ENCODE data around the gene ZBTB7C.

Gene ZBTB7C

GRCh38 chr18:48256848-48257247 is 152.3 kb downstream of the ZBTB7C start:
- no peak for DNase-seq (ENCODE audit: low read depth in 2 of 2)

DNA sequence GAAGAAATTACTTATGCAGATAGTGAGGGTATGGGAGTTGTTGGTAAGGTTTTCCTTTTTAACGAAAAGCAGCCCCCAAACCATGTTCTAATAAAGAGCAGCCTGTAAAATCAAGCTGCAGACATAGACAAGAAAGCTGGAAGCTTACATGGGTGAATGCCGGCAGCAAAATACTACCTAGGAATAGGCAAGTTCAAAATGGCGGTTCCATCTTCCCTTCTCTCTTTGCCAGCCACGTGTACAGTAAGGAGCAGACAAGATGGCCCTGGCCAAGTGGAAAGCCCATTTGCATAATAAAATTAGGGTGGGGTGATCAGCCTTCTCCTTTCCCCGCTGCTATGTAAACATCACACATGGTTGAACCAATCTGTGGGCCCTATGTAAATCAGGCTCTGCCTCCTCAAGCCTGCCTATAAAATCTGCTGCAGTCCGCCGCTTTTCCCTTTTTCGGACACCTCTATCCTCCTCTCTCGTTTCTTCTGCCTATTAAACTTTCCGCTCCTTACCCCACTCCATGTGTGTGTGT is 155.0 kb downstream of the ZBTB7C start:
- DNase-seq (ENCODE audit: low read depth in 2 of 2): no peak

- DNase-seq (ENCODE audit: low read depth in 2 of 2): no peak
Observed at GRCh38 chr18:48252525-48252924, 156.7 kb downstream of the ZBTB7C start.

DNA sequence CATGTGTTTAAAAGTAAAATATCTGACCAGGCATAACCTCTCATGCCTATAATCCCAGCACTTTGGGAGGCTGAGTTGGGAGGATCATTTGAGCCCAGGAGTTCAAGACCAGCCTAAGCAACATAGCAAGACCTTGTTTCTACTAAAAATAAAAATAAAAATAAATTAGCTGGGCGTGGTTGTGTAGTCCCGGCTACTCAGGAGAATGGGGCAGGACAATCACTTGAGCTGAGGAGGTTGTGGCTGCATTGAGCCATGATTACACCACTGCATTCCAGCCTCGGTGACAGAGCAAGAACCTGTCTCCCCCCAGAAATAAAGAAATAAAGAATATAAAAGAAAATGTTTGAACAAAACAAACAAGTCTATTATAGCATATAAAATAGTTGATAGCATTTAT is 158.3 kb downstream of the ZBTB7C start:
- DNase-seq (ENCODE audit: low read depth in 2 of 2): no peak

GRCh38 chr18:48250362-48250907 is 158.7 kb downstream of the ZBTB7C start:
- no peak for DNase-seq (ENCODE audit: low read depth in 2 of 2)

DNA sequence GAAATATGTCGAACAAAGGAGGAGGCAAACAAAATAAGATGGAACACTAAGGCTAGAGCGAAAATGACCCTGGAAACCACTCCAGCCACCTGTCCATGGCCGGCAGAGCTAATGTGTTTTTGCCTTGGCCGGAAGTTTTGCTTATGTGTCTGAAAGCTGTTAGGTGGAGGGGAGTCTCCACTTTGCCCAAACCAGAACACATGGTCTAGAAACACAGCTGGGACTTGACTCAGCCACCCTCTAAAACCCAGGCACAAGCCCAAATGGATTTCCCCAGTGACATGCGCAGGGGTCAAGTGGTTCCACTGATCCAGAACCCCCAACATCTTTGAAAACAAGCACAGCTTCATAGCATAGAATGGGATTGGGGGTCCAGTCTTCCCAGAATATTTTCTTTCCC is 159.3 kb downstream of the ZBTB7C start:
- DNase-seq (ENCODE audit: low read depth in 2 of 2): no peak

GRCh38 chr18:48244530-48244929 is 164.7 kb downstream of the ZBTB7C start:
- no peak for DNase-seq (ENCODE audit: low read depth in 2 of 2)

- DNase-seq (ENCODE audit: low read depth in 2 of 2): no peak
Observed at GRCh38 chr18:48238636-48239035, 170.5 kb downstream of the ZBTB7C start.

- DNase-seq (ENCODE audit: low read depth in 2 of 2): no peak
Observed at GRCh38 chr18:48238206-48238605, 171.0 kb downstream of the ZBTB7C start.

GRCh38 chr18:48236822-48237221 is 172.4 kb downstream of the ZBTB7C start:
- DNase-seq (ENCODE audit: low read depth in 2 of 2): no peak

DNA sequence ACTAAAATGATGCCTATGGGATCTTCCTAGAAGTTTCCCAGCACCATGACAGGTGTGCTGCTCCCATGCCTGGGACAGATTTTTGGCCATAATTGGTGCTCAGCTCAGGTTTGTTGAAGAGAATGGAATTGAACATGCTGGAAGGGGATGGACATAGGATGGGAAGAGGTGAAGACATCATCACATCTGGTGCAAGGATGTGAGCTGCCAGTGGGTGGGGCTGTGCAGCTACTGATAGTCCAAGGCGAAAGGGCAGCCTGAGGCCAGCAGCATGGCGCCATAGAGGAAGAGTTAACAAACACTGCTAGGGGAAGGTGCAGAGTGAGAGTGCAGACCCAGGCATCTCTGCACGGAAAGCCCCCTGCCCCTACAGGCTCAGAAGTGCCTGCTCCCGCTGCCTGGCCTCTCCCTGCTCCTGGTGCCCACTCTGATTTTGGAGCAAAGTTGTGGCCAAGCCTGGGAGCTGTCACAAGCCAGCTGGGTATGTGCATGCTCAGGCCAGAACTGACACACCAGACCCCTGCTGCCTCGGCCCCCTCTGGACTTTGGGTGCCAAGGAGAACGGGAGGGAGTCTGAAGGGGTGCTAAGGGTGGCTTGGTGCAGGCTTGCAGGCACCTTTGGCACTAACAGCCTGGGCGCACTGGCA is 178.6 kb downstream of the ZBTB7C start:
- peak in 1 of 2 donors; percentile 4 for DNase-seq (ENCODE audit: low read depth in 2 of 2)

DNA sequence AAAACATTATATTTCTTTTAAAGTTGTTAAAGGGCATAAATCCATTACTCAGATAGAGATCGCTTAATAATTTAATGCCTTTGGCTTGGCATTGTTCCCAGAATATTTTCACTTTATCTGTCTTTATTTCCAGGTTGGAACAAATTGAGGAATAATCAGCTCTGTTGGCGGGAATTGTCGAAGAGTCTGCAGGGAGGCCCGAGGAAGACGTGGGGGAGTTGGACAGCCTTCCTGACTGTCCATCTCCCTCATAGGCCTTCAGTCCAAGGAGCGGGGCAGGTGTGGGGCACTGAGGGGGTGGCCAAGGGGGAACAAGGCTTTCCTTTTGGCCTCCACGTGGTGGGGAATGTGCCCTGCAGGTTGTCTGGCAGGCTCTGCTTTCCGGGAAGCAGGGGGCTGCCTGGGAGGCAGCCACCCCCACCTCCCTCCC is 179.6 kb downstream of the ZBTB7C start:
- no peak for DNase-seq (ENCODE audit: low read depth in 2 of 2)

- no peak for DNase-seq (ENCODE audit: low read depth in 2 of 2)
Observed at GRCh38 chr18:48228841-48229240, 180.3 kb downstream of the ZBTB7C start.

DNA sequence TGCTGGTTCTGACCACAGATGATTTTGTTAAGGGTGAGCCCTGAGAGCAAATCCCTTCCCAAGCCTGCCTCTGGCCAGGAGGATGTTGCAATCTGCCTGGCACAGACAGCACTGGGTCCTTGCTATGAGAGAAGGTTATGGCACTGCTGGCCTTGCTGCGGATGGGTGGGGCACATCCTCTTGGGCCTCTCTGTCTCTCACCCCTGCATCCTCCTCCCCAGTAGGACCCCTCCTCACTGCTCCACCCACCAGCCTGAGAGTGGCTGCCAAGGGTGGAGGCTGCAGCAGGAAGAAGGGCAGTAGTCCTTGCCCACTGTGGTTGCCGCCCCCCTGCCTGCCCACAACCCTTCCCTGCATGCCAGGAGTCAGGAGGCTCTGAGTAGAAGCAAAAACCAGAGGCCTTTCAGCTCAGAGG is 180.9 kb downstream of the ZBTB7C start:
- no peak for DNase-seq (ENCODE audit: low read depth in 2 of 2)

GRCh38 chr18:48227206-48227605 is 182.0 kb downstream of the ZBTB7C start:
- no peak for DNase-seq (ENCODE audit: low read depth in 2 of 2)

DNA sequence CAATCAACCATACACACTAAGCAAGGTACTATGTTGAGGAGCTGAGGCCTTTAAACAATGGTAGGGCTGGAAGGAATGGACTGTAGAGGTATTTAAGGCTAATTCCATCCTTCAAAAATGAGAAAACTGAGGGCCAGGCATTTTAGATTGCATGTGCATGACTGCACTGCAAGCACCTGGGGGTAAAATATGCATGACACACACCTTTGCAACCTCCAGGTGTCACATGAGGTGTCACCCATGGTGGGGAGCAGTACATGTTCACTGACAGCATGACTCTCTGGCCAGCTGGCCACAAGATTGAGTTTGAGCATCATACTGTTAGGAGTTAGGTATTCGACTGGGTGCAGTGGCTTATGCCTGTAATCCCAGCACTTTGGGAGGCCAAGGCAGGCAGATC is 182.8 kb downstream of the ZBTB7C start:
- DNase-seq (ENCODE audit: low read depth in 2 of 2): no peak

DNA sequence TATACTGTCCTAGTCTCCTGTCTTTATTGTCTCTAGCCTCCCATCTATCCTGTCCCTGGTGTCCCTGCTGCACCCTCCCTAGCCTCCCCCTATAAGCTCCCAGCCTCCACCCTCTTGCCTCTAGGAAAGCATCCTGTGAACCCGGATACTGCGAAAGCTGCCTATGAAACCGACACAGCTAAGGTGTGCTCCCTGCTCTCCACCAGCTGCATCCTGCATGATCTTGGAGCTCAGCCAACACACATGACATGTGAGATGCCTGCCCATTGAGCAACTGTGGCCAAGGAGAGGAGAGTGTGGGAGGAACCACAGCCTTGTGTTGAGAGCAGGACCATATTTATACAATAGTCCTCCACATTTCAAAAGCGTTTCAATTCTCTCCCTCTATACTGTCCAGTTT is 187.1 kb downstream of the ZBTB7C start:
- no peak for DNase-seq (ENCODE audit: low read depth in 2 of 2)

DNA sequence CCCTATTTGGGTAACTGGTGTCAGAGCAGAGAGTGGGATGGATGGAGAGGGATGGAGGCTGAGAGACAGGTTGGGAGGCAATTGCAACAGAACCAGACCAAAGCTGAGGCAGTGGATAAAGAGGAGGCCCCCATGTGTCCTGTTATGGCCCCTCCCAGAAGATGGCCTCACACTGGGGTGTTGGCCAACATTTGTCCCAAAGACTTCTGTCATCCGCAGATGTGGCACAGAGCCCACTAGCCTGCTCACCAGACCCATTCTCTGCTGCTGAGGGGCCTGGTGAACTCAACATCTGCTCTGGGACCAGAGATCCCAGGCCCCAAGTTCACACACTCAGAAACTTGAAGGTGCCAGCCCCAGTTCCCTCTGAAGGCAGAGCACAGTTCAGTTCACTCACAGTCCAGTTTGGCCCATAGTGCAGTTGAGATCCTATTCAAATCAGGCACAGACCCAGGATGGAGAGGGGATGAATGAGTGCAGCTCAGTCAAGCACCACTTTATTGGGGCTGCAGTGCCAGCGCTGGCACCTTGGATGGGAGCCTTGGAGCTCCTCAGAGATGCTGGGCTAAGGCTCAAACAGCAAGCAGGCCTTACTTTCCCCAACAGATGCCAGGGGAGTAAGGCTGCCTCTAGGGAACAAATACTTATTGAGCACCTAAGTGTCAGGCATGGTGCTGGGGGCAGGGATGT is 189.2 kb downstream of the ZBTB7C start:
- DNase-seq (ENCODE audit: low read depth in 2 of 2): no peak

- no peak for DNase-seq (ENCODE audit: low read depth in 2 of 2)
Observed at GRCh38 chr18:48219037-48219809, 190.0 kb downstream of the ZBTB7C start.

DNA sequence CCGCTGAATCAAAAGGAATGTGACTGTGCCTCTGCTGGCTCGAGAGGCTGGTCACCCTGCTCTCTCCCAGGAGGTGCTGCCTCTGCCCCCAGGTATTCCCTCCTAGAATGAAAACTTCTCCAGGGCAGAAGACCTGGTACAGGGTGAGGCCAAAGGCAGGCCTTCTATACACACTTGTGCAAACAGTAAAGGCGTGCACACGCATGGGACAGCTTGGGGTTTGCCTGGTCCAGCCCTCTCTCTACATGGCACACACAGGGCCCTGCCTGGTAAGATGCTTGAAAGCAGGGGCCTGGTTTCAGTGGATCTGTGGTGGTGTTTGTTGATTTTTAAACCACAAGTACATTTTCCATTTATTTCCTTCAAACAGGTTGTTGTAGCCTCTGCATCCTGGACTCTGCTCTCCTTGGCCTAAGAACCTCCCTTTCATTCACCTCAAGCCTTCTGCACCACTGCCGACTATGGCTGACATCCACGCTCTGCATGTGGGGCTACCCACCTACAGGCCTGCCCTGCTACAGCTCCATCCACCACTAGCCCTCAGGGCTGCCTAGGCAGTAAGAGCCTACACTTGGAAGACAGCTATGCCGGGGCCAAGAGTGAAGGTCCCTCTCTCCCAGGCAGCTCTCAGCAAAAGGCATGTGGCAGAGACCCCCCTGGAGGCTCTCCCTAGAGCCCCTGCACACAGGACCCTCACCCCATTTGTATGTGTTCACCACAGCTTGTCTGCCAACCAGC is 190.7 kb downstream of the ZBTB7C start:
- DNase-seq (ENCODE audit: low read depth in 2 of 2): no peak

Data from stimulated activated CD4-positive, alpha-beta T cell treated with anti-CD3 and anti-CD28 coated beads, Interleukin-15, amount 100 ng/mL, for 48 hours (primary cell).